Measurements from ENCODE around the gene SCGB3A1.

Gene SCGB3A1

GRCh38 chr5:180583738-180584137, 7.6 kb downstream of the SCGB3A1 start:
- no peak for DNase-seq

DNA sequence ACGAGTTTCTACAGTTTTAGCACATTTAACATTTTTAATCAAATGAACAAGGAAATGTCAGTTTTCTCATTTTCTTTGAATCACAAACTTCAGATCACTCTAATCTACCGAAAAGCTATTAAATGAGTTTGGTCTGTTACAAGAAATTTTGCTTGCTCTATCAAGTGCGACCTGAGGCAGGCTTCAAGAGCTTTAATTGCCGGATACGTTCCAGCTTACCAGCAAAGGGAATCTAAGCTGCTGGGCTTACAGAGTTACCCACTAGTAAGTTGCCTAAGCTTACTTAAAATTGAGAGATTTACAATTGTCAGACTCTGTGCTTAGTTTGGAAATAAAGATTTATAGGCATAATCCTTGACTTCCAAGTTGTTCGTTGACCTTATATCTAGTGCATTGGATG, 10.6 kb downstream of the SCGB3A1 start:
- no peak for DNase-seq

GRCh38 chr5:180575571-180575970, 15.7 kb downstream of the SCGB3A1 start:
- DNase-seq, result no peak

- no peak for DNase-seq
Observed at GRCh38 chr5:180568914-180569313, 22.4 kb downstream of the SCGB3A1 start.

- DNase-seq, result no peak
Observed at GRCh38 chr5:180563994-180564393, 27.3 kb downstream of the SCGB3A1 start.

DNA sequence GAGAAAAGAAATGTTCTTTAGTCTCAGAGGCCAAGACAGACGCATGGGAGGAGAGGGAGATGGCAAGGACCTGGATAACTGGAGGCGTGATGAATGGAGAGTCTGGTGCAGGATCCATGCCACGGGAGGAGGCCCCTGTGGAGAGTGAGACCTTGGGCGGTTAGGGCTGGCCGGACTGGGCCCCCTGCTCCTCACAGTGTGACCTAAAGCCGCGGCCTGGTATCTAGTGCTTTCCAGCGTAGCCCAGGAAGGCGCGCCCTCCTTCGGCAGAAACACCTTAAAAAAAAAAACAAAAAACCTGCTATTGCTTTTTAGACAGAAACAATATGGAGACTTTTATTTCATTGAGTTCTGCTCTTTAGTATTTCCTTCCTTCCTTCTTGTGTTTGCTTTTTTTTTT, 33.1 kb downstream of the SCGB3A1 start:
- DNase-seq, result no peak

- no peak for DNase-seq
Observed at GRCh38 chr5:180557217-180557809, 34.0 kb downstream of the SCGB3A1 start.

GRCh38 chr5:180555168-180555921, 36.0 kb downstream of the SCGB3A1 start:
- no peak for DNase-seq

- no peak for DNase-seq
Observed at GRCh38 chr5:180553530-180553929, 37.8 kb downstream of the SCGB3A1 start.

DNA sequence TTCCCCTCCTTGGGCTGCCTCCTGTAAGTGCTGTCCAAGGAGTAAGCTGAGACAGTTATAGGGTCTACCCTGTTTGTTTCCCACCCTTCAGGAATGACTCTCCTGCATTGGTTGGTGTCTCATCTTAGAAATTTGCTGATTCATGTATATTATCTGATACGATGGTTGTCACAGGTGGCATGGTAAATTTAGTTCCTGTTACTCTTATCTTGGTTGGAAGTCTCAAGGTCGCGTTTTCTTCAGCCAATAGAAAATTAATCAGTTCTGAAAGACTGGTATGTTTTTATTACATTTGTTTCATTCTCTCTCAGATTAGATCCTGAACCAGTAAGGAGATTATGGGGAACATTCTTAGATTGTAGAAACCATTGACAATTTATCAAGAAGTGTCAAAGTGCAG, 42.7 kb downstream of the SCGB3A1 start:
- DNase-seq, result no peak

GRCh38 chr5:180545248-180545647, 46.1 kb downstream of the SCGB3A1 start:
- no peak for DNase-seq

DNA sequence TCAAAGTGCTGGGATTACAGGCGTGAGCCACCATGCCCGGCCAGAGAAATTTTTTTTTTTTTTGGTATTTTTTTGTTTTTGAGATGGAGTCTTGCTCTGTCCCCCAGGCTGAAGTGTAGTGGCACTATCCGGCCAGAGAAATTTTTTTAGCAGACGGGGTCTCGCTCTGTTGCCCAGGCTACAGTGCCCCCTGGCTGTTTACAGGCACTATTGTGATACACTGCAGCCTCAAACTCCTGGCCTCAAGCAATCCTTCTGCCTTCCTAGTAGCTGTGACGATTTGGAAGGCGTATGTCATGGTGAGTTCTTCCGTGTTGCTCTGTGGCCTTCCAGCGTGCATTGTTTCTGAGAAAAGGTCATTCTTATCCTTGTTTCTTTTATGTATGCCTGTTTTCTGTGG, 49.6 kb downstream of the SCGB3A1 start:
- no peak for DNase-seq
